Daoy (cell line): Measurements from ENCODE around the gene AMY2B. TPM values are rescaled to one million over a fixed set of nuclear protein-coding genes. Genes with fewer than 3 reads are reported as not detected.
"Not testable (repeated sequence)": the region's sequence is repeated elsewhere in the genome, so short reads cannot be mapped to it uniquely, and the experiment has no call there.

Source experiments
- DNase-seq: peaks from one replicate; pipeline ENCODE4 v3.0.0-alpha.2; 2015; ENCODE audit warnings: low read depth
- total RNA-seq: library from RNA; depleted of rRNA; stranded (reverse); fragments of >200 nt; shearing (Covaris generic); gene quantifications from 2 replicates; pipeline ENCODE4 v1.2.3, GENCODE V29; 2014; rRNA removed

AMY2B gene
- total RNA-seq, 1 experiment from 2014 or later, result 0.86 TPM

DNA sequence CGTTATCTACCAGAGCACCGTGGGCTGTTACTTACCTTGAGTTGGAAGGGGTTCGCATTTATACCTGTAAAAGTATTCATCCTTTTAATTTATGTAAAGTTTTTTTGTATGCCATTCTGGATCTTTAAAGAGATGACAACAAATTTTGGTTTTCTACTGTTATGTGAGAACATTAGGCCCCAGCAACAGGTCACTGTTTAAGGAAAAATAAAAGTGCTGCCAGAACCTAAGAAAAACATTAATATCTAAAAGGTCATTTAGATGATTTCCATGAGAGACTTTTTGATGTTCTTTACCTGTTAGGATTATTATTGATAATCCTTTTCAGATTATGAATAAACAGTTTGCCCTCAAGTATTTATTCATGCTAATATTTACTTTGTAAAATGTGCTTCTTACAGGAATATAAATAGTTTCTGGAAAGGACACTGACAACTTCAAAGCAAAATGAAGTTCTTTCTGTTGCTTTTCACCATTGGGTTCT is 45.6 kb downstream of the AMY2B start, which contains the start of gene AMY2A:
Gene AMY2A, plus strand, starts transcription at position 434 of the 484 bp plus-strand sequence. Its CDS starts 14 bp downstream, at position 448.
- DNase-seq, result not testable (repeated sequence)

DNA sequence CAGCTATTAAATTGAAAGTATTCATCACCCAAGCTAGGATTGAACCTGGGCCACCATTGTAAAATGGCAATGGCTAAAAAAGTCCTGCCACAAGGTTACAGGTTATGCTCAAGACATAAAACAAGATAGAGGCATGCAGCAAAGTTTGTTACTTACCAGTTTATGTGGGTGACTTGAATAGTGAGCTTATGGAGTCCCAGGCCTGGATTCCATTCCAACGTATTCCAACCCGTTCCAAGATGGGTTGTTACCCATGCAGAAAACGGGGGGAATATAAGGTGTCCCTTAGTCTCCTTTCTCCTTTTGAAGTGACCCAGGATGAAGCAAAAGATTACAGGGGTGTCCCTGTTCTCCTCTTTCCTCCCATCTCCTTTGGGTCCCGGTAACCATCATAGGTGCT is 56.0 kb downstream of the AMY2B start:
- not testable (repeated sequence) for DNase-seq

Other genes starting within 250 kb of the AMY2B start
- gene RNPC3, start 45.9 kb upstream of the AMY2B start, total RNA-seq, result 4.1 and 5.9 TPM in 2 replicates
- gene AMY2A, start 45.8 kb downstream of the AMY2B start, total RNA-seq, result not detected in 2 replicates
- gene AMY1A, start 84.2 kb downstream of the AMY2B start, total RNA-seq, result not detected in 2 replicates
- gene AMY1B, start 124.6 kb downstream of the AMY2B start, total RNA-seq, result not detected in 2 replicates
- gene AMY1C, start 178.3 kb downstream of the AMY2B start, total RNA-seq, result not detected in 2 replicates